ENCODE data around the gene CNNM1. TPM values are rescaled to one million over a fixed set of nuclear protein-coding genes. Genes with fewer than 3 reads are reported as not detected.

Gene CNNM1
- total RNA-seq, 1 experiment from 2014 or later = not detected

DNA sequence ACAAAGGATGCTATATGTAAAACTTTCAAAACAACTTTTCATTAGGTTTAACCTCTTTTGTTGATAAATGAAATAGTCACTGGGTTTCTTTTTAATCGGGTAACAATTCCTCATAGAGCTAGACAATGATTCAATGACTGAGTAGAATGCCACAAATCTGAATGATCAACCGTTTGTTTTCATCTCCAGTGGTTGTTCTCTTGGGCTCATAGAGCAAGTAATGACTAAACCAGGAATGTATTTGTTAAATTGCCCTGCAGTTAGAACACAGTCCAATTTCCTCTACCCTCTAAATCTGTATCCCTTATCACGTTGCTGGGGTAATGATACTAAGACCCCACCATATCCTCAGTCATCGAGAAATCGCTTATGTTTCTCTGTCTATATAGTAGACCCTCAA, 40.0 kb downstream of the CNNM1 start:
- no peak overlapping the region for H3K4me3 Mint-ChIP-seq (ENCODE audit: unreplicated experiment)
- H3K27ac Mint-ChIP-seq (ENCODE audit: unreplicated experiment) = no peak overlapping the region
- DNase-seq = no peak
- no peaks in the 10 kb centered on the region for H3K4me1 Mint-ChIP-seq (ENCODE audit: low read depth, unreplicated experiment)
- H3K9me3 Mint-ChIP-seq (ENCODE audit: unreplicated experiment) = no peaks in the 10 kb centered on the region
- ChIA-PET POLR2A (no interaction called here), CTCF (no interaction called here)
- Histone ChIP-seq H3K4me1 (no peaks in the 10 kb centered on the region), H3K36me3 (ENCODE audit: control insufficient read depth, insufficient read depth, low read length) (no peaks in the 10 kb centered on the region), H3K27me3 (replicated peaks; ENCODE audit: control insufficient read depth, insufficient read depth, low read length) (no peaks in the 10 kb centered on the region), H3K4me3 (ENCODE audit: low read depth, low read length) (no peak overlapping the region), H3K9me3 (no peaks in the 10 kb centered on the region)
- H3K36me3 Mint-ChIP-seq (ENCODE audit: insufficient read depth, unreplicated experiment) = no peaks in the 10 kb centered on the region
- TF ChIP-seq CTCF (IDR thresholded peaks at IDR 0.05; ENCODE audit: insufficient read depth in 1 of 2, low read depth in 1 of 2, low read length in 1 of 2, severe bottlenecking in 1 of 2, unreplicated experiment in 1 of 2) = no peak
- no TSS peak for BruUV-seq (replicated peaks)
- H3K27me3 Mint-ChIP-seq (ENCODE audit: insufficient read depth, unreplicated experiment) = peaks cover 14% of the 10 kb centered on the region
- intact Hi-C loops (cut with micrococcal nuclease; ENCODE audit: unreplicated experiment) = loop anchor here (10.0 kb wide), 1 partner anchor 904 kb away; no protein-coding TSS in a partner anchor

GRCh38 chr10:99369551-99369950, 40.4 kb downstream of the CNNM1 start:
- intact Hi-C loops (cut with micrococcal nuclease; ENCODE audit: unreplicated experiment) = loop anchor here (10.0 kb wide), 1 partner anchor 905 kb away; no protein-coding TSS in a partner anchor
- ChIA-PET CTCF (no interaction called here), POLR2A (no interaction called here)
- no peaks in the 10 kb centered on the region for H3K36me3 ChIP-seq (ENCODE audit: control insufficient read depth, insufficient read depth, low read length)
- Mint-ChIP-seq H3K9me3 (ENCODE audit: unreplicated experiment) (no peaks in the 10 kb centered on the region), H3K4me1 (ENCODE audit: low read depth, unreplicated experiment) (no peaks in the 10 kb centered on the region), H3K27me3 (ENCODE audit: insufficient read depth, unreplicated experiment) (peaks cover 14% of the 10 kb centered on the region), H3K27ac (ENCODE audit: unreplicated experiment) (no peak overlapping the region), H3K36me3 (ENCODE audit: insufficient read depth, unreplicated experiment) (no peaks in the 10 kb centered on the region), H3K4me3 (ENCODE audit: unreplicated experiment) (no peak overlapping the region)
- no peaks in the 10 kb centered on the region for H3K27me3 ChIP-seq (replicated peaks; ENCODE audit: control insufficient read depth, insufficient read depth, low read length)
- H3K4me3 ChIP-seq (ENCODE audit: low read depth, low read length) = no peak overlapping the region
- H3K9me3 ChIP-seq = no peaks in the 10 kb centered on the region
- BruUV-seq (replicated peaks) = no TSS peak
- TF ChIP-seq CTCF (IDR thresholded peaks at IDR 0.05; ENCODE audit: insufficient read depth in 1 of 2, low read depth in 1 of 2, low read length in 1 of 2, severe bottlenecking in 1 of 2, unreplicated experiment in 1 of 2) = no peak
- no peak for DNase-seq
- H3K4me1 ChIP-seq = no peaks in the 10 kb centered on the region

DNA sequence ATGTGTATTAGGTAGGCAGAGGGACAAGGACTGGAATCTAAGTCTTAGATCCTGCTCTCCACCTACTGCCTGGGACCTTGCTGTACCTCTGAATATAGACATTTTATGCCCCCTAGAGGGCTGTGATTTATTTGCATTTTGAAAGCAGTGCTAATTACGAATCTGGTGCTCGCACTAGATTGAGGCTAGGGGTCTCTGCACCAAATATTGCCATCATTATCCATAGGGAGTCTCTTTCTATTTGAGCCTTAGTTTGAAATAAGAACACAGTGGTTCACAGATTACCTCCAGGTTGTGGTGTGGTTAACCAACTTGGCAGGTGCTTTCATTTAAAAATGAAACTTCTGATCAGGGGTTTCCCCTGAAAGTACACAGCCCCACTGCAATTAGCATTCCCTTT, 41.8 kb downstream of the CNNM1 start:
- Histone ChIP-seq H3K4me1 (no peaks in the 10 kb centered on the region), H3K27me3 (replicated peaks; ENCODE audit: control insufficient read depth, insufficient read depth, low read length) (no peaks in the 10 kb centered on the region), H3K36me3 (ENCODE audit: control insufficient read depth, insufficient read depth, low read length) (no peaks in the 10 kb centered on the region), H3K9me3 (no peaks in the 10 kb centered on the region), H3K4me3 (ENCODE audit: low read depth, low read length) (no peak overlapping the region)
- Mint-ChIP-seq H3K27ac (ENCODE audit: unreplicated experiment) (no peak overlapping the region), H3K4me3 (ENCODE audit: unreplicated experiment) (no peak overlapping the region), H3K9me3 (ENCODE audit: unreplicated experiment) (no peaks in the 10 kb centered on the region), H3K36me3 (ENCODE audit: insufficient read depth, unreplicated experiment) (no peaks in the 10 kb centered on the region), H3K27me3 (ENCODE audit: insufficient read depth, unreplicated experiment) (peaks cover 14% of the 10 kb centered on the region), H3K4me1 (ENCODE audit: low read depth, unreplicated experiment) (no peaks in the 10 kb centered on the region)
- POLR2A ChIA-PET = no interaction called here
- intact Hi-C loops (cut with micrococcal nuclease; ENCODE audit: unreplicated experiment) = loop anchor here (2.0 to 5.0 kb wide), 2 partner anchors 94 to 579 kb away; no protein-coding TSS in a partner anchor
- no TSS peak for BruUV-seq (replicated peaks)
- DNase-seq = peak in 1 of 2 experiments; percentile 61
- CTCF ChIA-PET = no interaction called here
- peak; percentile 60 to 68 for TF ChIP-seq CTCF (IDR thresholded peaks at IDR 0.05; ENCODE audit: insufficient read depth in 1 of 2, low read depth in 1 of 2, low read length in 1 of 2, severe bottlenecking in 1 of 2, unreplicated experiment in 1 of 2)
